ENCODE measurements around the gene PTCH1.

GRCh38 chr9:95499847-95500246, 16.9 kb downstream of the PTCH1 start:
- TF ChIP-seq EZH2 (IDR thresholded peaks at IDR 0.05; ENCODE audit: low read length) (no peak), CTCF (optimal IDR thresholded peaks at IDR 0.05 in 1 of 3, IDR thresholded peaks at IDR 0.05 in 1 of 3, conservative IDR thresholded peaks at IDR 0.05 in 1 of 3; ENCODE audit: extremely low read depth in 1 of 3, insufficient read depth in 2 of 3, low read length in 3 of 3) (no peak)

Measured in keratinocyte (primary cell).